IPS-18a (cell line): ENCODE data around the gene ZMAT5.

Experiments used
- H3K27ac ChIP-seq: one replicate; pipeline ENCODE4 v1.5.1; 2013; ENCODE audit warnings: low read length
- H3K27me3 ChIP-seq: one replicate; pipeline ENCODE4 v1.6.1; 2013; ENCODE audit warnings: mild to moderate bottlenecking, low read length; ENCODE audit not compliant: control insufficient read depth, insufficient read depth
- H3K36me3 ChIP-seq: one replicate; pipeline ENCODE4 v1.6.1; 2013; ENCODE audit warnings: low read depth, low read length; ENCODE audit not compliant: control insufficient read depth
- H3K4me1 ChIP-seq: one replicate; pipeline ENCODE4 v1.6.1; 2013; ENCODE audit warnings: low read depth, low read length; ENCODE audit not compliant: control insufficient read depth
- H3K4me3 ChIP-seq: one replicate; pipeline ENCODE4 v1.5.1; 2013; ENCODE audit warnings: low read length
- H3K9ac ChIP-seq: one replicate; pipeline ENCODE4 v1.6.1; 2013; ENCODE audit warnings: mild to moderate bottlenecking, low read length, moderate library complexity
- H3K9me3 ChIP-seq: one replicate; pipeline ENCODE4 v1.6.1; 2013; ENCODE audit warnings: low read depth, low read length; ENCODE audit not compliant: control insufficient read depth

Gene ZMAT5

GRCh38 chr22:29737251-29738117 is 29.3 kb downstream of the ZMAT5 start:
- H3K4me1 ChIP-seq, result peaks cover 10% of the 10 kb centered on the region
- no peaks in the 10 kb centered on the region for H3K9me3 ChIP-seq
- no peak overlapping the region for H3K27ac ChIP-seq
- H3K9ac ChIP-seq, result no peak overlapping the region
- no peak overlapping the region for H3K4me3 ChIP-seq
- no peaks in the 10 kb centered on the region for H3K27me3 ChIP-seq
- no peaks in the 10 kb centered on the region for H3K36me3 ChIP-seq

GRCh38 chr22:29735416-29735815 is 31.4 kb downstream of the ZMAT5 start:
- no peak overlapping the region for H3K27ac ChIP-seq
- no peak overlapping the region for H3K4me3 ChIP-seq
- no peak overlapping the region for H3K9ac ChIP-seq
- H3K36me3 ChIP-seq, result no peaks in the 10 kb centered on the region
- H3K9me3 ChIP-seq, result no peaks in the 10 kb centered on the region
- no peaks in the 10 kb centered on the region for H3K27me3 ChIP-seq
- peaks cover 10% of the 10 kb centered on the region for H3K4me1 ChIP-seq

- Histone ChIP-seq H3K9ac (no peak overlapping the region), H3K27me3 (no peaks in the 10 kb centered on the region), H3K27ac (no peak overlapping the region)
Measured at GRCh38 chr22:29734838-29735237, 32.0 kb downstream of the ZMAT5 start.

GRCh38 chr22:29734406-29734805 is 32.4 kb downstream of the ZMAT5 start:
- no peaks in the 10 kb centered on the region for H3K27me3 ChIP-seq
- H3K4me1 ChIP-seq, result peaks cover 10% of the 10 kb centered on the region
- no peak overlapping the region for H3K4me3 ChIP-seq
- H3K27ac ChIP-seq, result no peak overlapping the region
- H3K36me3 ChIP-seq, result no peaks in the 10 kb centered on the region
- no peak overlapping the region for H3K9ac ChIP-seq
- no peaks in the 10 kb centered on the region for H3K9me3 ChIP-seq

More at GRCh38 chr22:29734838-29735237, 32.0 kb downstream of the ZMAT5 start:
- H3K9me3 ChIP-seq, result no peaks in the 10 kb centered on the region
- no peaks in the 10 kb centered on the region for H3K36me3 ChIP-seq
- H3K4me1 ChIP-seq, result peaks cover 10% of the 10 kb centered on the region
- H3K4me3 ChIP-seq, result no peak overlapping the region

- Histone ChIP-seq H3K27me3 (no peaks in the 10 kb centered on the region), H3K4me3 (no peak overlapping the region), H3K9ac (no peak overlapping the region), H3K36me3 (no peaks in the 10 kb centered on the region), H3K27ac (no peak overlapping the region), H3K9me3 (no peaks in the 10 kb centered on the region), H3K4me1 (peaks cover 10% of the 10 kb centered on the region)
Measured at GRCh38 chr22:29733362-29734201, 33.2 kb downstream of the ZMAT5 start.

- no peaks in the 10 kb centered on the region for H3K9me3 ChIP-seq
- H3K9ac ChIP-seq, result no peak overlapping the region
- no peak overlapping the region for H3K27ac ChIP-seq
- H3K27me3 ChIP-seq, result no peaks in the 10 kb centered on the region
- H3K4me1 ChIP-seq, result peaks cover 10% of the 10 kb centered on the region
- no peaks in the 10 kb centered on the region for H3K36me3 ChIP-seq
- no peak overlapping the region for H3K4me3 ChIP-seq
Measured at GRCh38 chr22:29732883-29733282, 33.9 kb downstream of the ZMAT5 start.

GRCh38 chr22:29731058-29731850 is 35.6 kb downstream of the ZMAT5 start:
- H3K27me3 ChIP-seq, result no peaks in the 10 kb centered on the region
- H3K36me3 ChIP-seq, result no peaks in the 10 kb centered on the region
- H3K4me3 ChIP-seq, result no peak overlapping the region
- H3K4me1 ChIP-seq, result peaks cover 14% of the 10 kb centered on the region
- H3K9me3 ChIP-seq, result no peaks in the 10 kb centered on the region
- no peak overlapping the region for H3K9ac ChIP-seq
- H3K27ac ChIP-seq, result no peak overlapping the region

- Histone ChIP-seq H3K27me3 (no peaks in the 10 kb centered on the region), H3K9me3 (no peaks in the 10 kb centered on the region), H3K9ac (no peak overlapping the region), H3K27ac (no peak overlapping the region), H3K36me3 (no peaks in the 10 kb centered on the region), H3K4me3 (no peak overlapping the region), H3K4me1 (peaks cover 3% of the 10 kb centered on the region)
Measured at GRCh38 chr22:29729161-29729560, 37.6 kb downstream of the ZMAT5 start.

GRCh38 chr22:29727131-29727523 is 39.7 kb downstream of the ZMAT5 start:
- Histone ChIP-seq H3K4me1 (peaks cover 3% of the 10 kb centered on the region), H3K27me3 (peaks cover 9% of the 10 kb centered on the region), H3K27ac (no peak overlapping the region), H3K9me3 (no peaks in the 10 kb centered on the region), H3K4me3 (no peak overlapping the region), H3K36me3 (no peaks in the 10 kb centered on the region), H3K9ac (no peak overlapping the region)

GRCh38 chr22:29726512-29727130 is 40.2 kb downstream of the ZMAT5 start:
- Histone ChIP-seq H3K36me3 (no peaks in the 10 kb centered on the region), H3K4me1 (peaks cover 3% of the 10 kb centered on the region), H3K9me3 (no peaks in the 10 kb centered on the region), H3K9ac (no peak overlapping the region), H3K27me3 (peaks cover 14% of the 10 kb centered on the region), H3K4me3 (no peak overlapping the region), H3K27ac (no peak overlapping the region)

GRCh38 chr22:29726106-29726505 is 40.7 kb downstream of the ZMAT5 start:
- Histone ChIP-seq H3K36me3 (no peaks in the 10 kb centered on the region), H3K4me3 (no peak overlapping the region), H3K27me3 (peaks cover 20% of the 10 kb centered on the region), H3K9me3 (no peaks in the 10 kb centered on the region), H3K9ac (no peak overlapping the region), H3K4me1 (peaks cover 3% of the 10 kb centered on the region), H3K27ac (no peak overlapping the region)
